NT2/D1 (cell line): ENCODE results near the gene SEMA4C.

Experiments
- SUZ12 ChIP-seq: IDR thresholded peaks from 2 replicates; pipeline ENCODE4 v1.6.1; 2011; ENCODE audit not compliant: insufficient read length, insufficient read depth; ENCODE audit errors: extremely low read depth
- YY1 ChIP-seq: IDR thresholded peaks from 2 replicates; pipeline ENCODE4 v1.6.1; 2011; ENCODE audit not compliant: insufficient read length, insufficient read depth
- ZNF274 ChIP-seq: IDR thresholded peaks from 2 replicates; pipeline ENCODE4 v1.6.1; 2011; ENCODE audit warnings: mild to moderate bottlenecking, low read depth, low read length

- TF ChIP-seq YY1 = no peak
- no peak for TF ChIP-seq ZNF274
- TF ChIP-seq SUZ12 = no peak
Observed at GRCh38 chr2:96878796-96879544, 9.1 kb upstream of the SEMA4C start.
